IMR-90 (cell line): ENCODE data around the gene PMCH. TPM values are rescaled to one million over a fixed set of nuclear protein-coding genes. Genes with fewer than 3 reads are reported as not detected.

Source experiments
- ATAC-seq: fragments of 200-7000 bp; cut with Tn5 transposase; 2 replicates; pipeline ENCODE4 v1.9.1; 2020; ENCODE audit warnings: low read depth, mild to moderate bottlenecking, moderate library complexity
- BruUV-seq: library from RNA; stranded (reverse); fragments of 400-500 nt; replicated peaks from 2 replicates; lab custom pipeline; 2021; lab: Mats Ljungman, UMichigan
- CTCF ChIA-PET: fragments of 300-600 bp; formaldehyde crosslinking; extraction: SDS; loops from one replicate; lab custom pipeline; 2021; ENCODE audit warnings: antibody characterized with exemption; lab: Yijun Ruan, JAX
- POLR2A ChIA-PET: fragments of 300-600 bp; sonication (Branson Sonifier 250); formaldehyde crosslinking; loops from one replicate; lab custom pipeline; 2022; ENCODE audit warnings: antibody characterized with exemption; ENCODE audit not compliant: unreplicated experiment; lab: Charles Lee
- DNase-seq: peaks from one replicate; pipeline ENCODE4 v3.0.0; 2013
- H2AFZ ChIP-seq: replicated peaks from 2 replicates; pipeline ENCODE3; 2013; ENCODE audit warnings: low read length, mild to moderate bottlenecking; ENCODE audit not compliant: poor library complexity
- H2AK5ac ChIP-seq: 2 replicates; pipeline ENCODE4 v1.6.1; 2013; ENCODE audit warnings: low read depth, low read length, inconsistent platforms
- H2AK9ac ChIP-seq: replicated peaks from 2 replicates; pipeline ENCODE3; 2013; ENCODE audit warnings: mild to moderate bottlenecking, low read depth, low read length, moderate library complexity; ENCODE audit not compliant: poor library complexity
- H2BK120ac ChIP-seq: 2 replicates; pipeline ENCODE4 v1.6.1; 2013; ENCODE audit warnings: low read depth, low read length, inconsistent platforms
- H2BK15ac ChIP-seq: 3 replicates; pipeline ENCODE4 v1.6.1; 2013; ENCODE audit warnings: low read depth, low read length, inconsistent platforms
- H2BK20ac ChIP-seq: 2 replicates; pipeline ENCODE4 v1.6.1; 2013; ENCODE audit warnings: low read depth, mild to moderate bottlenecking, inconsistent platforms, low read length, moderate library complexity
- H2BK5ac ChIP-seq: 2 replicates; pipeline ENCODE4 v1.6.1; 2013; ENCODE audit warnings: mild to moderate bottlenecking, low read depth, low read length, inconsistent platforms; ENCODE audit not compliant: poor library complexity, severe bottlenecking
- H3K14ac ChIP-seq: replicated peaks from 2 replicates; pipeline ENCODE4 v1.6.1; 2013; ENCODE audit warnings: low read depth, low read length, inconsistent platforms
- H3K18ac ChIP-seq: 2 replicates; pipeline ENCODE4 v1.6.1; 2013; ENCODE audit warnings: low read depth, low read length, control low read depth
- H3K23ac ChIP-seq: 2 replicates; pipeline ENCODE4 v1.6.1; 2013; ENCODE audit warnings: low read depth, low read length, inconsistent platforms
- H3K27ac ChIP-seq: 2 replicates; pipeline ENCODE4 v1.5.1; 2013; ENCODE audit warnings: mild to moderate bottlenecking, control low read depth, low read length; ENCODE audit not compliant: insufficient read depth
- H3K27me3 ChIP-seq: 2 replicates; pipeline ENCODE4 v1.6.1; 2013; ENCODE audit warnings: low read length; ENCODE audit not compliant: control insufficient read depth, insufficient read depth
- H3K36me3 ChIP-seq: 2 replicates; pipeline ENCODE4 v1.6.1; 2013; ENCODE audit warnings: low read length, mixed read lengths; ENCODE audit not compliant: control insufficient read depth, insufficient read depth
- H3K4ac ChIP-seq: 2 replicates; pipeline ENCODE4 v1.6.1; 2013; ENCODE audit warnings: low read depth, low read length, inconsistent platforms
- H3K4me1 ChIP-seq: 2 replicates; pipeline ENCODE4 v1.6.1; 2013; ENCODE audit warnings: low read length, mixed read lengths; ENCODE audit not compliant: control insufficient read depth, insufficient read depth
- H3K4me2 ChIP-seq: 2 replicates; pipeline ENCODE4 v1.6.1; 2013; ENCODE audit warnings: low read depth, mild to moderate bottlenecking, control low read depth, low read length, moderate library complexity
- H3K4me3 ChIP-seq: 2 replicates; pipeline ENCODE4 v1.5.1; 2013; ENCODE audit warnings: low read depth, mild to moderate bottlenecking, control low read depth, low read length, moderate library complexity; ENCODE audit not compliant: insufficient read depth
- H3K56ac ChIP-seq: 2 replicates; pipeline ENCODE4 v1.6.1; 2013; ENCODE audit warnings: low read length, inconsistent platforms; ENCODE audit not compliant: insufficient read depth; ENCODE audit errors: extremely low read depth
- H3K79me1 ChIP-seq, 2 experiments: 2 replicates each; pipeline ENCODE4 v1.6.1; 2013; ENCODE audit warnings: low read length in 2 of 2, inconsistent platforms in 1 of 2, low read depth in 1 of 2
- H3K9ac ChIP-seq: 2 replicates; pipeline ENCODE4 v1.6.1; 2013; ENCODE audit warnings: low read depth, low read length, control low read depth
- H3K9me1 ChIP-seq: 2 replicates; pipeline ENCODE4 v1.6.1; 2013; ENCODE audit warnings: low read length, inconsistent platforms; ENCODE audit not compliant: insufficient read depth
- H3K9me3 ChIP-seq: 2 replicates; pipeline ENCODE4 v1.6.1; 2013; ENCODE audit warnings: low read length; ENCODE audit not compliant: control insufficient read depth, insufficient read depth
- H4K20me1 ChIP-seq: 2 replicates; pipeline ENCODE4 v1.6.1; 2013; ENCODE audit warnings: low read length, inconsistent platforms; ENCODE audit not compliant: insufficient read depth
- H4K5ac ChIP-seq: 2 replicates; pipeline ENCODE4 v1.6.1; 2013; ENCODE audit warnings: mild to moderate bottlenecking, low read depth, low read length, control low read depth
- H4K8ac ChIP-seq, 2 experiments: 2 replicates each; pipeline ENCODE4 v1.6.1; 2013; ENCODE audit warnings: low read depth in 2 of 2, low read length in 2 of 2, control low read depth in 1 of 2, inconsistent platforms in 1 of 2
- H4K91ac ChIP-seq: 2 replicates; pipeline ENCODE4 v1.6.1; 2013; ENCODE audit warnings: low read depth, low read length, inconsistent platforms; ENCODE audit not compliant: insufficient read depth
- BHLHE40 ChIP-seq: fragments of 150-350 bp; IDR thresholded peaks from 2 replicates; pipeline ENCODE4 v1.6.1; 2016; ENCODE audit warnings: mild to moderate bottlenecking, low read depth, low read length
- CEBPB ChIP-seq: IDR thresholded peaks from 2 replicates; pipeline ENCODE4 v1.6.1; 2012; ENCODE audit warnings: low read depth, low read length, improper control_type of control experiment
- CHD1 ChIP-seq: IDR thresholded peaks from 2 replicates; pipeline ENCODE4 v1.6.1; 2012; ENCODE audit warnings: low read depth, low read length, improper control_type of control experiment
- CTCF ChIP-seq: conservative IDR thresholded peaks from 2 replicates; pipeline ENCODE4 v1.5.1; 2012; ENCODE audit warnings: mild to moderate bottlenecking, low read depth, low read length, improper control_type of control experiment
- ELK1 ChIP-seq: fragments of 150-350 bp; IDR thresholded peaks from 2 replicates; pipeline ENCODE4 v1.6.1; 2016; ENCODE audit warnings: low read depth, mild to moderate bottlenecking, low read length, moderate library complexity, borderline replicate concordance
- FOS ChIP-seq: fragments of 150-350 bp; IDR thresholded peaks from 2 replicates; pipeline ENCODE4 v1.6.1; 2016; ENCODE audit warnings: low read depth, low read length
- MAFK ChIP-seq: IDR thresholded peaks from 2 replicates; pipeline ENCODE4 v1.6.1; 2012; ENCODE audit warnings: low read depth, low read length, improper control_type of control experiment
- MAZ ChIP-seq: IDR thresholded peaks from 2 replicates; pipeline ENCODE4 v1.6.1; 2012; ENCODE audit warnings: low read depth, mild to moderate bottlenecking, low read length, improper control_type of control experiment, moderate library complexity, borderline replicate concordance
- MXI1 ChIP-seq: IDR thresholded peaks from 2 replicates; pipeline ENCODE4 v1.6.1; 2012; ENCODE audit warnings: low read depth, mild to moderate bottlenecking, low read length, moderate library complexity, borderline replicate concordance
- NFE2L2 ChIP-seq: fragments of 150-350 bp; IDR thresholded peaks from 2 replicates; pipeline ENCODE4 v1.6.1; 2016; ENCODE audit warnings: low read depth, mild to moderate bottlenecking, low read length
- POLR2A ChIP-seq: IDR thresholded peaks from 2 replicates; pipeline ENCODE4 v1.6.1; 2012; ENCODE audit warnings: mild to moderate bottlenecking, low read depth, low read length
- RAD21 ChIP-seq: IDR thresholded peaks from 2 replicates; pipeline ENCODE4 v1.6.1; 2012; ENCODE audit warnings: low read length, improper control_type of control experiment
- RCOR1 ChIP-seq: IDR thresholded peaks from 2 replicates; pipeline ENCODE4 v1.6.1; 2012; ENCODE audit warnings: mild to moderate bottlenecking, low read length, improper control_type of control experiment; ENCODE audit not compliant: insufficient replicate concordance
- RFX5 ChIP-seq: IDR thresholded peaks from 2 replicates; pipeline ENCODE4 v1.8.0; 2012; ENCODE audit warnings: low read depth, mild to moderate bottlenecking, low read length, moderate library complexity
- SMC3 ChIP-seq: fragments of 150-350 bp; IDR thresholded peaks from 2 replicates; pipeline ENCODE4 v1.6.1; 2016; ENCODE audit warnings: low read depth, mild to moderate bottlenecking, antibody characterized with exemption, low read length, moderate library complexity
- USF2 ChIP-seq: fragments of 150-350 bp; IDR thresholded peaks from 2 replicates; pipeline ENCODE4 v1.6.1; 2017; ENCODE audit warnings: mild to moderate bottlenecking, antibody characterized with exemption, low read length, low read depth
- WGBS, 2 experiments: methylation state at CpG; one replicate each; pipeline versions ENCODE4 v1.1.5 to v1.1.7; 2013; ENCODE audit warnings: missing lambda C conversion rate in 2 of 2; ENCODE audit not compliant: insufficient read length in 1 of 2; ENCODE audit errors: extremely low coverage in 2 of 2; 5-methylcytosine and 5-hydroxymethylcytosine counted together
- dilution Hi-C: fragments of 300-500 bp; cut with HindIII; formaldehyde crosslinking; loops from one replicate; pipeline ENCODE4 v1.14.3; 2018; ENCODE audit warnings: low sequenced_read_pairs; ENCODE audit not compliant: unreplicated experiment
- in situ Hi-C: fragments of 300-500 bp; cut with MboI; formaldehyde crosslinking; loops from 3 replicates; pipeline ENCODE4 v1.14.3; 2019; ENCODE audit warnings: low sequenced_read_pairs, inconsistent platforms, mixed read lengths
- intact Hi-C: fragments of 100-400 bp; cut with micrococcal nuclease; formaldehyde crosslinking; loops from 2 replicates; pipeline ENCODE4 v1.10.0; 2022
- polyA plus RNA-seq, 3 experiments: library from polyadenylated mRNA; depleted of rRNA; stranded (reverse); fragments of >200 nt; gene quantifications; 2 replicates each; pipeline ENCODE4 v1.2.3, GENCODE V29; 2012; ENCODE audit warnings: low replicate concordance in 1 of 3
- total RNA-seq: library from RNA; depleted of rRNA; stranded (reverse); fragments of >200 nt; gene quantifications from 2 replicates; pipeline ENCODE4 v1.2.3, GENCODE V29; 2012

The PMCH gene
- total and polyA plus RNA-seq, 2 of the 4 experiments (the other 2 are of a cell fraction): not detected

GRCh38 chr12:102234599-102234998 lies 37.0 kb upstream of the PMCH start:
- CTCF ChIA-PET: no interaction called here
- no peak overlapping the region for H2BK15ac ChIP-seq

More at GRCh38 chr12:102234599-102234998, 37.0 kb upstream of the PMCH start:
- H3K79me1 ChIP-seq: no peaks in the 10 kb centered on the region
- no peak overlapping the region for H3K27ac ChIP-seq
- no peak overlapping the region for H3K23ac ChIP-seq
- no peak overlapping the region for H4K8ac ChIP-seq
- intact Hi-C loops: no loop called here
- no peak overlapping the region for H3K4me2 ChIP-seq
- no TSS peak for BruUV-seq
- POLR2A ChIA-PET: no interaction called here
- no peaks in the 10 kb centered on the region for H3K9me3 ChIP-seq
- H3K4me3 ChIP-seq: no peak overlapping the region
- H3K18ac ChIP-seq: no peak overlapping the region
- H3K56ac ChIP-seq: no peak overlapping the region
- no peak overlapping the region for H2BK120ac ChIP-seq
- no peak overlapping the region for H2AK9ac ChIP-seq
- 57% methylated on average over 1 of the region's 2 CpGs; no CpG with 5 or more reads in 1 of the 2 experiments for WGBS, 2 experiments
- no peak overlapping the region for H3K9ac ChIP-seq
- H3K27me3 ChIP-seq: no peaks in the 10 kb centered on the region
- H3K4ac ChIP-seq: no peak overlapping the region
- H4K91ac ChIP-seq: no peak overlapping the region
- dilution Hi-C loops: no loop called here
- no peaks in the 10 kb centered on the region for H3K36me3 ChIP-seq
- DNase-seq: no peak
- H2BK5ac ChIP-seq: no peak overlapping the region
- ATAC-seq: no peak
- H3K4me1 ChIP-seq: no peaks in the 10 kb centered on the region
- H2BK20ac ChIP-seq: no peak overlapping the region
- H2AK5ac ChIP-seq: no peak overlapping the region
- TF ChIP-seq RCOR1 (no peak), RFX5 (no peak), SMC3 (no peak), ELK1 (no peak), USF2 (no peak), MAZ (no peak), RAD21 (no peak), MXI1 (no peak), MAFK (no peak), FOS (no peak), NFE2L2 (no peak), CHD1 (no peak), CTCF (no peak), CEBPB (no peak), BHLHE40 (no peak), POLR2A (no peak)
- H2AFZ ChIP-seq: no peak overlapping the region
- H3K14ac ChIP-seq: no peak overlapping the region
- no peaks in the 10 kb centered on the region for H4K20me1 ChIP-seq
- no peaks in the 10 kb centered on the region for H3K9me1 ChIP-seq
- in situ Hi-C loops: no loop called here
- H4K5ac ChIP-seq: no peak overlapping the region
